ENCODE measurements around the gene SLC2A4.

DNA sequence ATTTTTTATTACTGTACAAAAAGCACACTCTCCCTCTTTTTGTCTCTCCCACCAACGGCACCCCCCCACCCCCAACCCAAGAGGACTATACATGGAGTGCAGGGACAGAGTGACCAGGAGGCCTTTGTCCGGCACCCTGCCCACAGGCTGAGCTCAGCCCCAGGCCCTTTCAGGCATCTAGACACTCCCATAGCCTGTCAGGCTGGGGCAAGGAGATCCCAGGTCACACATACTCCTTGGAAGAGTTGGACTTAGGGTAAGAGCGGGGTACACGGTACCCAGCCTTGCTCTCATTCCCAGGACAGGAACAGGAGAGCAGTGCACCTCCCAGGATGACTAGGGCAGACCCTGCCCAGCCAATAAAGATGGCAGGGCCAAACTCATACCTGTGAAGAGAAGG, 21.4 kb upstream of the SLC2A4 start:
- TF ChIP-seq, protein P1, sequence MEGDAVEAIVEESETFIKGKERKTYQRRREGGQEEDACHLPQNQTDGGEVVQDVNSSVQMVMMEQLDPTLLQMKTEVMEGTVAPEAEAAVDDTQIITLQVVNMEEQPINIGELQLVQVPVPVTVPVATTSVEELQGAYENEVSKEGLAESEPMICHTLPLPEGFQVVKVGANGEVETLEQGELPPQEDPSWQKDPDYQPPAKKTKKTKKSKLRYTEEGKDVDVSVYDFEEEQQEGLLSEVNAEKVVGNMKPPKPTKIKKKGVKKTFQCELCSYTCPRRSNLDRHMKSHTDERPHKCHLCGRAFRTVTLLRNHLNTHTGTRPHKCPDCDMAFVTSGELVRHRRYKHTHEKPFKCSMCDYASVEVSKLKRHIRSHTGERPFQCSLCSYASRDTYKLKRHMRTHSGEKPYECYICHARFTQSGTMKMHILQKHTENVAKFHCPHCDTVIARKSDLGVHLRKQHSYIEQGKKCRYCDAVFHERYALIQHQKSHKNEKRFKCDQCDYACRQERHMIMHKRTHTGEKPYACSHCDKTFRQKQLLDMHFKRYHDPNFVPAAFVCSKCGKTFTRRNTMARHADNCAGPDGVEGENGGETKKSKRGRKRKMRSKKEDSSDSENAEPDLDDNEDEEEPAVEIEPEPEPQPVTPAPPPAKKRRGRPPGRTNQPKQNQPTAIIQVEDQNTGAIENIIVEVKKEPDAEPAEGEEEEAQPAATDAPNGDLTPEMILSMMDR (conservative IDR thresholded peaks at IDR 0.05; ENCODE audit: low read depth in 2 of 2): no peak
- TF ChIP-seq, protein P2, sequence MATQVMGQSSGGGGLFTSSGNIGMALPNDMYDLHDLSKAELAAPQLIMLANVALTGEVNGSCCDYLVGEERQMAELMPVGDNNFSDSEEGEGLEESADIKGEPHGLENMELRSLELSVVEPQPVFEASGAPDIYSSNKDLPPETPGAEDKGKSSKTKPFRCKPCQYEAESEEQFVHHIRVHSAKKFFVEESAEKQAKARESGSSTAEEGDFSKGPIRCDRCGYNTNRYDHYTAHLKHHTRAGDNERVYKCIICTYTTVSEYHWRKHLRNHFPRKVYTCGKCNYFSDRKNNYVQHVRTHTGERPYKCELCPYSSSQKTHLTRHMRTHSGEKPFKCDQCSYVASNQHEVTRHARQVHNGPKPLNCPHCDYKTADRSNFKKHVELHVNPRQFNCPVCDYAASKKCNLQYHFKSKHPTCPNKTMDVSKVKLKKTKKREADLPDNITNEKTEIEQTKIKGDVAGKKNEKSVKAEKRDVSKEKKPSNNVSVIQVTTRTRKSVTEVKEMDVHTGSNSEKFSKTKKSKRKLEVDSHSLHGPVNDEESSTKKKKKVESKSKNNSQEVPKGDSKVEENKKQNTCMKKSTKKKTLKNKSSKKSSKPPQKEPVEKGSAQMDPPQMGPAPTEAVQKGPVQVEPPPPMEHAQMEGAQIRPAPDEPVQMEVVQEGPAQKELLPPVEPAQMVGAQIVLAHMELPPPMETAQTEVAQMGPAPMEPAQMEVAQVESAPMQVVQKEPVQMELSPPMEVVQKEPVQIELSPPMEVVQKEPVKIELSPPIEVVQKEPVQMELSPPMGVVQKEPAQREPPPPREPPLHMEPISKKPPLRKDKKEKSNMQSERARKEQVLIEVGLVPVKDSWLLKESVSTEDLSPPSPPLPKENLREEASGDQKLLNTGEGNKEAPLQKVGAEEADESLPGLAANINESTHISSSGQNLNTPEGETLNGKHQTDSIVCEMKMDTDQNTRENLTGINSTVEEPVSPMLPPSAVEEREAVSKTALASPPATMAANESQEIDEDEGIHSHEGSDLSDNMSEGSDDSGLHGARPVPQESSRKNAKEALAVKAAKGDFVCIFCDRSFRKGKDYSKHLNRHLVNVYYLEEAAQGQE (IDR thresholded peaks at IDR 0.05; ENCODE audit: unreplicated experiment): no peak
- TF ChIP-seq CREB1 (CRISPR knock-in tag; IDR thresholded peaks at IDR 0.05; ENCODE audit: low read depth) (no peak), ZNF331 (CRISPR knock-in tag; IDR thresholded peaks at IDR 0.05; ENCODE audit: low read depth) (no peak), EZH2phosphoT487 (IDR thresholded peaks at IDR 0.05; ENCODE audit: unreplicated experiment) (no peak), POLR2AphosphoS5 (IDR thresholded peaks at IDR 0.05; ENCODE audit: low read depth) (no peak), JUNB (IDR thresholded peaks at IDR 0.05; ENCODE audit: unreplicated experiment) (no peak), NANOG (IDR thresholded peaks at IDR 0.05; ENCODE audit: borderline replicate concordance) (no peak), EZH2 (IDR thresholded peaks at IDR 0.05; ENCODE audit: low read depth, unreplicated experiment) (no peak), STAT1 (IDR thresholded peaks at IDR 0.05; ENCODE audit: unreplicated experiment) (no peak), ZNF114 (CRISPR knock-in tag; IDR thresholded peaks at IDR 0.05) (no peak)
- TF ChIP-seq, protein P3, sequence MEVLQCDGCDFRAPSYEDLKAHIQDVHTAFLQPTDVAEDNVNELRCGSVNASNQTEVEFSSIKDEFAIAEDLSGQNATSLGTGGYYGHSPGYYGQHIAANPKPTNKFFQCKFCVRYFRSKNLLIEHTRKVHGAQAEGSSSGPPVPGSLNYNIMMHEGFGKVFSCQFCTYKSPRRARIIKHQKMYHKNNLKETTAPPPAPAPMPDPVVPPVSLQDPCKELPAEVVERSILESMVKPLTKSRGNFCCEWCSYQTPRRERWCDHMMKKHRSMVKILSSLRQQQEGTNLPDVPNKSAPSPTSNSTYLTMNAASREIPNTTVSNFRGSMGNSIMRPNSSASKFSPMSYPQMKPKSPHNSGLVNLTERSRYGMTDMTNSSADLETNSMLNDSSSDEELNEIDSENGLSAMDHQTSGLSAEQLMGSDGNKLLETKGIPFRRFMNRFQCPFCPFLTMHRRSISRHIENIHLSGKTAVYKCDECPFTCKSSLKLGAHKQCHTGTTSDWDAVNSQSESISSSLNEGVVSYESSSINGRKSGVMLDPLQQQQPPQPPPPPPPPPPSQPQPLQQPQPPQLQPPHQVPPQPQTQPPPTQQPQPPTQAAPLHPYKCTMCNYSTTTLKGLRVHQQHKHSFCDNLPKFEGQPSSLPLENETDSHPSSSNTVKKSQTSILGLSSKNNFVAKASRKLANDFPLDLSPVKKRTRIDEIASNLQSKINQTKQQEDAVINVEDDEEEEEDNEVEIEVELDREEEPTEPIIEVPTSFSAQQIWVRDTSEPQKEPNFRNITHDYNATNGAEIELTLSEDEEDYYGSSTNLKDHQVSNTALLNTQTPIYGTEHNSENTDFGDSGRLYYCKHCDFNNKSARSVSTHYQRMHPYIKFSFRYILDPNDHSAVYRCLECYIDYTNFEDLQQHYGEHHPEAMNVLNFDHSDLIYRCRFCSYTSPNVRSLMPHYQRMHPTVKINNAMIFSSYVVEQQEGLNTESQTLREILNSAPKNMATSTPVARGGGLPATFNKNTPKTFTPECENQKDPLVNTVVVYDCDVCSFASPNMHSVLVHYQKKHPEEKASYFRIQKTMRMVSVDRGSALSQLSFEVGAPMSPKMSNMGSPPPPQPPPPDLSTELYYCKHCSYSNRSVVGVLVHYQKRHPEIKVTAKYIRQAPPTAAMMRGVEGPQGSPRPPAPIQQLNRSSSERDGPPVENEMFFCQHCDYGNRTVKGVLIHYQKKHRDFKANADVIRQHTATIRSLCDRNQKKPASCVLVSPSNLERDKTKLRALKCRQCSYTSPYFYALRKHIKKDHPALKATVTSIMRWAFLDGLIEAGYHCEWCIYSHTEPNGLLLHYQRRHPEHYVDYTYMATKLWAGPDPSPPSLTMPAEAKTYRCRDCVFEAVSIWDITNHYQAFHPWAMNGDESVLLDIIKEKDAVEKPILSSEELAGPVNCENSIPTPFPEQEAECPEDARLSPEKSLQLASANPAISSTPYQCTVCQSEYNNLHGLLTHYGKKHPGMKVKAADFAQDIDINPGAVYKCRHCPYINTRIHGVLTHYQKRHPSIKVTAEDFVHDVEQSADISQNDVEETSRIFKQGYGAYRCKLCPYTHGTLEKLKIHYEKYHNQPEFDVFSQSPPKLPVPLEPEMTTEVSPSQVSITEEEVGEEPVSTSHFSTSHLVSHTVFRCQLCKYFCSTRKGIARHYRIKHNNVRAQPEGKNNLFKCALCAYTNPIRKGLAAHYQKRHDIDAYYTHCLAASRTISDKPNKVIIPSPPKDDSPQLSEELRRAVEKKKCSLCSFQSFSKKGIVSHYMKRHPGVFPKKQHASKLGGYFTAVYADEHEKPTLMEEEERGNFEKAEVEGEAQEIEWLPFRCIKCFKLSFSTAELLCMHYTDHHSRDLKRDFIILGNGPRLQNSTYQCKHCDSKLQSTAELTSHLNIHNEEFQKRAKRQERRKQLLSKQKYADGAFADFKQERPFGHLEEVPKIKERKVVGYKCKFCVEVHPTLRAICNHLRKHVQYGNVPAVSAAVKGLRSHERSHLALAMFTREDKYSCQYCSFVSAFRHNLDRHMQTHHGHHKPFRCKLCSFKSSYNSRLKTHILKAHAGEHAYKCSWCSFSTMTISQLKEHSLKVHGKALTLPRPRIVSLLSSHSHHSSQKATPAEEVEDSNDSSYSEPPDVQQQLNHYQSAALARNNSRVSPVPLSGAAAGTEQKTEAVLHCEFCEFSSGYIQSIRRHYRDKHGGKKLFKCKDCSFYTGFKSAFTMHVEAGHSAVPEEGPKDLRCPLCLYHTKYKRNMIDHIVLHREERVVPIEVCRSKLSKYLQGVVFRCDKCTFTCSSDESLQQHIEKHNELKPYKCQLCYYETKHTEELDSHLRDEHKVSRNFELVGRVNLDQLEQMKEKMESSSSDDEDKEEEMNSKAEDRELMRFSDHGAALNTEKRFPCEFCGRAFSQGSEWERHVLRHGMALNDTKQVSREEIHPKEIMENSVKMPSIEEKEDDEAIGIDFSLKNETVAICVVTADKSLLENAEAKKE (CRISPR knock-in tag; IDR thresholded peaks at IDR 0.05): no peak
- TF ChIP-seq, protein P4, sequence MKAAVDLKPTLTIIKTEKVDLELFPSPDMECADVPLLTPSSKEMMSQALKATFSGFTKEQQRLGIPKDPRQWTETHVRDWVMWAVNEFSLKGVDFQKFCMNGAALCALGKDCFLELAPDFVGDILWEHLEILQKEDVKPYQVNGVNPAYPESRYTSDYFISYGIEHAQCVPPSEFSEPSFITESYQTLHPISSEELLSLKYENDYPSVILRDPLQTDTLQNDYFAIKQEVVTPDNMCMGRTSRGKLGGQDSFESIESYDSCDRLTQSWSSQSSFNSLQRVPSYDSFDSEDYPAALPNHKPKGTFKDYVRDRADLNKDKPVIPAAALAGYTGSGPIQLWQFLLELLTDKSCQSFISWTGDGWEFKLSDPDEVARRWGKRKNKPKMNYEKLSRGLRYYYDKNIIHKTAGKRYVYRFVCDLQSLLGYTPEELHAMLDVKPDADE (IDR thresholded peaks at IDR 0.05): no peak

Data from GM23338 (cell line).